Activated CD4-positive, CD25-positive, alpha-beta regulatory T cell treated with anti-CD3 and anti-CD28 coated beads, Interleukin-2, amount 50 U/mL, for 16 hours (primary cell): Measurements from ENCODE around the gene CIDEA.

Experiments used
- DNase-seq: peaks from one replicate; pipeline ENCODE4 v3.0.0-alpha.2; 2020; ENCODE audit warnings: low read depth, low spot score

The CIDEA gene

GRCh38 chr18:12271376-12272235, 17.4 kb downstream of the CIDEA start:
- peak; percentile 6 for DNase-seq

GRCh38 chr18:12274793-12275192, 20.6 kb downstream of the CIDEA start:
- DNase-seq = no peak

- no peak for DNase-seq
These were observed 22.8 kb downstream of the CIDEA start for GRCh38 chr18:12276736-12277554.

- DNase-seq = no peak
These were observed 24.1 kb downstream of the CIDEA start for GRCh38 chr18:12278215-12278671.

GRCh38 chr18:12278741-12279682, 24.9 kb downstream of the CIDEA start:
- no peak for DNase-seq

- DNase-seq = no peak
These were observed 25.8 kb downstream of the CIDEA start for GRCh38 chr18:12279781-12280531.

GRCh38 chr18:12281861-12282260, 27.7 kb downstream of the CIDEA start:
- no peak for DNase-seq

GRCh38 chr18:12282442-12283039, 28.4 kb downstream of the CIDEA start:
- DNase-seq = no peak

- no peak for DNase-seq
These were observed 29.1 kb downstream of the CIDEA start for GRCh38 chr18:12283256-12283655.

- no peak for DNase-seq
These were observed 29.5 kb downstream of the CIDEA start for GRCh38 chr18:12283666-12284065.

GRCh38 chr18:12287131-12287681, 33.0 kb downstream of the CIDEA start:
- DNase-seq = no peak

GRCh38 chr18:12287684-12288402, 33.7 kb downstream of the CIDEA start:
- DNase-seq = no peak

- no peak for DNase-seq
These were observed 34.2 kb downstream of the CIDEA start for GRCh38 chr18:12288403-12288755.

GRCh38 chr18:12290086-12290485, 35.9 kb downstream of the CIDEA start:
- no peak for DNase-seq

GRCh38 chr18:12291161-12291560, 37.0 kb downstream of the CIDEA start:
- DNase-seq = no peak

- no peak for DNase-seq
These were observed 37.5 kb downstream of the CIDEA start for GRCh38 chr18:12291690-12292089.

- no peak for DNase-seq
These were observed 39.7 kb downstream of the CIDEA start for GRCh38 chr18:12293831-12294230.

GRCh38 chr18:12295389-12296086, 41.4 kb downstream of the CIDEA start:
- DNase-seq = no peak

- DNase-seq = no peak
These were observed 41.9 kb downstream of the CIDEA start for GRCh38 chr18:12296087-12296403.
